ENCODE results near the gene CD81. TPM values are rescaled to one million over a fixed set of nuclear protein-coding genes. Genes with fewer than 3 reads are reported as not detected.

The CD81 gene
- total and polyA plus RNA-seq, 9 of the 15 experiments (the other 6 are each of a cell fraction or from before 2014, with no cell fraction given), result 2.4 to 189 (median 61.7) TPM

DNA sequence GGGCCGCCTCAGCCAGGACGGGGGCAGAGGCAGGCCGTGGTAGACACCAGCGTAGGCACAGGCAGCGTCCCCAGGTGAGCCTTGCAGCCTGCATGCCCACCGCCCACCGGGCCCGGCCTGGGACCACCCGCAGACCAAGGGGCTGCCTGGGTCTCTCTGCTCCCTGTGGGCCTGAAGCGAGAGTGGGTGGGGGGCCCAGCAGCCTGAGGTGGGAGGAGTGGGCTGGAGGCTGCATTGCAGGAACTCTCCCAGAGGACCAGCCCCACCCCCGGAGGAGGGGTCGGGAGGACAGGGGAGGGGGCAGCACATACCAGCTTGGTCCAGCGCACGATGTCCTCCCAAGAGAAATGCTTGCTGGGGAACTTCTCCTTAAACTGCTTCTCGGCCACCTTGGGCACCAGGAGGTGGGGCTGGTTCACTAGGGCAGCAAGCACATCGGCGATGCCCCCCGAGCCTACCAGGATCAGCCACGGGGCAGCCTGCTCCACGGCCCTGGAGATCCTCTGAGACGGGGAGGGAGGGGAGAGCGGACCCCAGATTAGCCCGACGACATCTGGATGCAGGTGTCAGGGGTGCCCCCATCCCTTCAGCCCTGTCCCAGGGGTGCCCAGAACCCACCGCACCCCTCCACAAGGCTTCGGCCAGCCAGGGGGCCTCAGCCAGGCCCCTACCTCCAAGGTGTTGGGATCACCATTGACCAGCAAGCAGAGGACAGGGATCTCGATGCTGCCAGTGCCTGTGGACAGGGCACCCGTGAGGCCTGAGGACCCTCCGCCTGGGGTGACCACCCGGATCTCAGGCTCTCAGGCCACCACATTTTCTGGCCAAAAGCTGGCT, 41.0 kb downstream of the CD81 start:
- no peak for FAIRE-seq
- H3K27ac ChIP-seq (ENCODE audit: extremely low read depth, low read depth, low read length), result no peak overlapping the region
- CTCF ChIA-PET (ENCODE audit: low intra/inter-chr PET ratio), result interaction anchor here (1.5 to 4.3 kb wide), 2 partner anchors 113 to 220 kb away, joined by 3 to 85 read pairs; no protein-coding TSS in a partner anchor
- no peak for DNase-seq (ENCODE audit: extremely low read depth in 1 of 4, low spot score in 3 of 4)
- BruUV-seq (replicated peaks), result no TSS peak
- peaks cover 0 to 65% of the 10 kb centered on the region in 2 experiments; a peak in 3 of 5 replicates for H3K4me1 ChIP-seq (replicated peaks in 1 of 2; ENCODE audit: control insufficient read depth in 2 of 2, insufficient read depth in 2 of 2, low read length in 2 of 2)
- H4K20me1 ChIP-seq (replicated peaks; ENCODE audit: control insufficient read depth, insufficient read depth, low read length), result peaks cover 16% of the 10 kb centered on the region; the same call in 1 of the 2 replicates
- no peak for TF ChIP-seq E2F3 (CRISPR knock-in tag; IDR thresholded peaks at IDR 0.05)
- no peak for TF ChIP-seq RFX7 (CRISPR knock-in tag; IDR thresholded peaks at IDR 0.05)
- TF ChIP-seq NCOA4 (IDR thresholded peaks at IDR 0.05; ENCODE audit: partially characterized antibody), result no peak
- TF ChIP-seq, protein P1, sequence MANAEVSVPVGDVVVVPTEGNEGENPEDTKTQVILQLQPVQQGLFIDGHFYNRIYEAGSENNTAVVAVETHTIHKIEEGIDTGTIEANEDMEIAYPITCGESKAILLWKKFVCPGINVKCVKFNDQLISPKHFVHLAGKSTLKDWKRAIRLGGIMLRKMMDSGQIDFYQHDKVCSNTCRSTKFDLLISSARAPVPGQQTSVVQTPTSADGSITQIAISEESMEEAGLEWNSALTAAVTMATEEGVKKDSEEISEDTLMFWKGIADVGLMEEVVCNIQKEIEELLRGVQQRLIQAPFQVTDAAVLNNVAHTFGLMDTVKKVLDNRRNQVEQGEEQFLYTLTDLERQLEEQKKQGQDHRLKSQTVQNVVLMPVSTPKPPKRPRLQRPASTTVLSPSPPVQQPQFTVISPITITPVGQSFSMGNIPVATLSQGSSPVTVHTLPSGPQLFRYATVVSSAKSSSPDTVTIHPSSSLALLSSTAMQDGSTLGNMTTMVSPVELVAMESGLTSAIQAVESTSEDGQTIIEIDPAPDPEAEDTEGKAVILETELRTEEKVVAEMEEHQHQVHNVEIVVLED (CRISPR knock-in tag; IDR thresholded peaks at IDR 0.05), result no peak
- no peak for TF ChIP-seq JUNB (CRISPR knock-in tag; conservative IDR thresholded peaks at IDR 0.05)
- in situ Hi-C loops (cut with MboI) (loop anchor here (5.0 kb wide), 2 partner anchors 106 to 216 kb away; no protein-coding TSS in a partner anchor), intact Hi-C loops (cut with micrococcal nuclease) (no loop called here)
- WGBS (ENCODE audit: insufficient coverage, low coverage, missing lambda C conversion rate), result 20% methylated on average over 15 of the region's 30 CpGs
- H2AFZ ChIP-seq (ENCODE audit: low read depth, low read length), result no peak overlapping the region
- POLR2A ChIA-PET, result interaction anchor here (0.7 to 1.5 kb wide), 4 partner anchors 13 to 520 kb away, joined by 3 to 5 read pairs (median 3); partner anchors contain the start of genes CD81 and TSSC4
- peak overlapping the region in 1 of 2 experiments; percentile 7; a peak in 1 of 4 replicates for H3K9ac ChIP-seq (ENCODE audit: insufficient read depth in 1 of 2, low read depth in 2 of 2, low read length in 2 of 2)
- H3K4me3 ChIP-seq, result no peak overlapping the region
- no peak for ATAC-seq
- peaks cover 5 to 58% of the 10 kb centered on the region in 2 experiments; a peak in 4 of 5 replicates for H3K27me3 ChIP-seq (ENCODE audit: control insufficient read depth in 2 of 2, insufficient read depth in 2 of 2, low read length in 2 of 2)
- H3K4me2 ChIP-seq (ENCODE audit: insufficient read depth, low read length), result no peak overlapping the region
- no peaks in the 10 kb centered on the region for H3K79me2 ChIP-seq (ENCODE audit: control insufficient read depth, insufficient read depth, low read length)
- no peaks in the 10 kb centered on the region for H3K36me3 ChIP-seq (ENCODE audit: control insufficient read depth, insufficient read depth, low read length)
- H3K9me1 ChIP-seq (ENCODE audit: control insufficient read depth, insufficient read depth, low read length), result no peaks in the 10 kb centered on the region
- no peaks in the 10 kb centered on the region for H3K9me3 ChIP-seq (replicated peaks; ENCODE audit: control insufficient read depth, insufficient read depth, low read depth, low read length)
